Activated T-cell treated with anti-CD3 and anti-CD28 coated beads, Interleukin-2, amount 50 U/mL, for 72 hours (primary cell): Measurements from ENCODE around the gene ZSCAN18. TPM values are rescaled to one million over a fixed set of nuclear protein-coding genes. Genes with fewer than 3 reads are reported as not detected.

Experiments used
- ATAC-seq, 2 donors: fragments of 150-1000 bp; cut with Tn5 transposase; replicated peaks in 1 of 2; 2 replicates each; pipeline ENCODE4 v1.10.0; 2021; ENCODE audit warnings: moderate library complexity in 2 of 2, mild to moderate bottlenecking in 1 of 2
- DNase-seq, 2 donors: peaks; one replicate each; pipeline ENCODE4 v3.0.0; 2021 to 2022; ENCODE audit warnings: mixed read lengths in 1 of 2
- H3K27ac Mint-ChIP-seq: one replicate; pipeline ENCODE4 v1.8.0; 2022; ENCODE audit warnings: mild to moderate bottlenecking, moderate library complexity, mixed read lengths
- H3K27me3 Mint-ChIP-seq: one replicate; pipeline ENCODE4 v1.8.0; 2022; ENCODE audit warnings: low read depth, mixed read lengths
- H3K36me3 Mint-ChIP-seq, 2 donors: one replicate each; pipeline ENCODE4 v1.8.0; 2022; ENCODE audit warnings: mixed read lengths in 2 of 2, mild to moderate bottlenecking in 1 of 2; ENCODE audit not compliant: insufficient read depth in 2 of 2
- H3K4me1 Mint-ChIP-seq: one replicate; pipeline ENCODE4 v1.8.0; 2022; ENCODE audit warnings: low read depth, mixed read lengths
- H3K4me3 Mint-ChIP-seq, 2 donors: one replicate each; pipeline ENCODE4 v1.8.0; 2022; ENCODE audit warnings: mild to moderate bottlenecking in 2 of 2, mixed read lengths in 2 of 2, moderate library complexity in 2 of 2
- H3K9me3 Mint-ChIP-seq, 2 donors: one replicate each; pipeline ENCODE4 v1.8.0; 2022; ENCODE audit warnings: mixed read lengths in 2 of 2
- total RNA-seq, 2 donors: library from RNA; stranded (reverse); gene quantifications; one replicate each; pipeline ENCODE4 v1.2.3, GENCODE V29; 2022

The ZSCAN18 gene
- total RNA-seq, 2 donors from 2014 or later, result 34.0 to 51.3 TPM

- Mint-ChIP-seq H3K4me3 (peak overlapping the region; percentile 84 to 91), H3K27me3 (no peaks in the 10 kb centered on the region), H3K4me1 (peaks cover 16% of the 10 kb centered on the region), H3K9me3 (peaks cover 13 to 20% of the 10 kb centered on the region in 2 donors), H3K36me3 (peaks cover 23 to 40% of the 10 kb centered on the region in 2 donors), H3K27ac (peak overlapping the region; percentile 97)
- DNase-seq, result no peak
- ATAC-seq, result no peak
These were observed 609 bp upstream of the ZSCAN18 start for GRCh38 chr19:58098682-58098998.

- H3K36me3 Mint-ChIP-seq, result peaks cover 22 to 38% of the 10 kb centered on the region in 2 donors
- H3K9me3 Mint-ChIP-seq, result peaks cover 10 to 19% of the 10 kb centered on the region in 2 donors
- H3K4me3 Mint-ChIP-seq, result peak overlapping the region; percentile 68 to 84
- ATAC-seq, result no peak
- DNase-seq, result no peak
- H3K4me1 Mint-ChIP-seq, result peaks cover 16% of the 10 kb centered on the region
- H3K27ac Mint-ChIP-seq, result peak overlapping the region; percentile 50
- no peaks in the 10 kb centered on the region for H3K27me3 Mint-ChIP-seq
These were observed 682 bp downstream of the ZSCAN18 start for GRCh38 chr19:58097349-58097748.

GRCh38 chr19:58096884-58097283 is 1.1 kb downstream of the ZSCAN18 start:
- peak overlapping the region; percentile 68 to 84 for H3K4me3 Mint-ChIP-seq
- peak overlapping the region; percentile 50 for H3K27ac Mint-ChIP-seq
- peaks cover 10 to 19% of the 10 kb centered on the region in 2 donors for H3K9me3 Mint-ChIP-seq
- ATAC-seq (no peak), DNase-seq (no peak)
- peaks cover 16% of the 10 kb centered on the region for H3K4me1 Mint-ChIP-seq
- peaks cover 22 to 38% of the 10 kb centered on the region in 2 donors for H3K36me3 Mint-ChIP-seq
- H3K27me3 Mint-ChIP-seq, result no peaks in the 10 kb centered on the region

GRCh38 chr19:58095328-58095727 is 2.7 kb downstream of the ZSCAN18 start:
- DNase-seq, result no peak
- Mint-ChIP-seq H3K27ac (no peak overlapping the region), H3K9me3 (peaks cover 10 to 21% of the 10 kb centered on the region in 2 donors), H3K4me3 (no peak overlapping the region), H3K36me3 (peaks cover 22 to 34% of the 10 kb centered on the region in 2 donors), H3K27me3 (no peaks in the 10 kb centered on the region), H3K4me1 (peaks cover 16% of the 10 kb centered on the region)
- ATAC-seq, result no peak

GRCh38 chr19:58093071-58093470 is 5.0 kb downstream of the ZSCAN18 start:
- no peak overlapping the region for H3K4me3 Mint-ChIP-seq
- H3K27me3 Mint-ChIP-seq, result no peaks in the 10 kb centered on the region
- DNase-seq, result no peak
- peaks cover 16 to 32% of the 10 kb centered on the region in 2 donors for H3K36me3 Mint-ChIP-seq
- H3K27ac Mint-ChIP-seq, result no peak overlapping the region
- peaks cover 5 to 19% of the 10 kb centered on the region in 2 donors for H3K9me3 Mint-ChIP-seq
- peaks cover 9% of the 10 kb centered on the region for H3K4me1 Mint-ChIP-seq
- no peak for ATAC-seq

GRCh38 chr19:58091251-58091995 is 6.6 kb downstream of the ZSCAN18 start:
- no peaks in the 10 kb centered on the region for H3K4me1 Mint-ChIP-seq
- no peak overlapping the region for H3K4me3 Mint-ChIP-seq
- H3K27me3 Mint-ChIP-seq, result no peaks in the 10 kb centered on the region
- DNase-seq (no peak), ATAC-seq (no peak)
- no peak overlapping the region for H3K27ac Mint-ChIP-seq
- H3K9me3 Mint-ChIP-seq, result peaks cover 5 to 15% of the 10 kb centered on the region in 2 donors
- H3K36me3 Mint-ChIP-seq, result peaks cover 10 to 26% of the 10 kb centered on the region in 2 donors

GRCh38 chr19:58089846-58090245 is 8.2 kb downstream of the ZSCAN18 start:
- H3K4me1 Mint-ChIP-seq, result no peaks in the 10 kb centered on the region
- no peaks in the 10 kb centered on the region for H3K27me3 Mint-ChIP-seq
- DNase-seq (no peak), ATAC-seq (no peak)
- H3K9me3 Mint-ChIP-seq, result peaks cover 4 to 11% of the 10 kb centered on the region in 2 donors
- no peak overlapping the region for H3K4me3 Mint-ChIP-seq
- no peak overlapping the region for H3K27ac Mint-ChIP-seq
- H3K36me3 Mint-ChIP-seq, result peaks cover 6 to 24% of the 10 kb centered on the region in 2 donors

- H3K4me1 Mint-ChIP-seq, result no peaks in the 10 kb centered on the region
These were observed 9.4 kb downstream of the ZSCAN18 start for GRCh38 chr19:58088521-58089052.

GRCh38 chr19:58086825-58087710 is 11.0 kb downstream of the ZSCAN18 start:
- no peak for DNase-seq
- peaks cover 8 to 30% of the 10 kb centered on the region in 2 donors for H3K36me3 Mint-ChIP-seq

More at GRCh38 chr19:58088521-58089052, 9.4 kb downstream of the ZSCAN18 start:
- peaks cover 5 to 14% of the 10 kb centered on the region in 2 donors for H3K9me3 Mint-ChIP-seq
- H3K27ac Mint-ChIP-seq, result no peak overlapping the region
- ATAC-seq (no peak), DNase-seq (no peak)
- no peak overlapping the region for H3K4me3 Mint-ChIP-seq
- H3K27me3 Mint-ChIP-seq, result no peaks in the 10 kb centered on the region
- peaks cover 8 to 28% of the 10 kb centered on the region in 2 donors for H3K36me3 Mint-ChIP-seq

GRCh38 chr19:58085348-58085875 is 12.6 kb downstream of the ZSCAN18 start:
- no peaks in the 10 kb centered on the region for H3K27me3 Mint-ChIP-seq
- no peaks in the 10 kb centered on the region for H3K4me1 Mint-ChIP-seq
- peaks cover 8 to 24% of the 10 kb centered on the region in 2 donors for H3K9me3 Mint-ChIP-seq
- no peak for ATAC-seq
- H3K36me3 Mint-ChIP-seq, result peaks cover 14 to 38% of the 10 kb centered on the region in 2 donors
- no peak overlapping the region for H3K27ac Mint-ChIP-seq
- DNase-seq, result no peak
- H3K4me3 Mint-ChIP-seq, result no peak overlapping the region

More at GRCh38 chr19:58086825-58087710, 11.0 kb downstream of the ZSCAN18 start:
- no peak overlapping the region for H3K27ac Mint-ChIP-seq
- ATAC-seq, result no peak
- peaks cover 2 to 14% of the 10 kb centered on the region in 2 donors for H3K9me3 Mint-ChIP-seq
- no peak overlapping the region for H3K4me3 Mint-ChIP-seq
- no peaks in the 10 kb centered on the region for H3K27me3 Mint-ChIP-seq
- no peaks in the 10 kb centered on the region for H3K4me1 Mint-ChIP-seq

GRCh38 chr19:58084596-58085347 is 13.3 kb downstream of the ZSCAN18 start:
- H3K27me3 Mint-ChIP-seq, result no peaks in the 10 kb centered on the region
- no peak for DNase-seq
- peaks cover 12 to 28% of the 10 kb centered on the region in 2 donors for H3K9me3 Mint-ChIP-seq
- ATAC-seq, result no peak
- no peak overlapping the region for H3K4me3 Mint-ChIP-seq
- peaks cover 18 to 41% of the 10 kb centered on the region in 2 donors for H3K36me3 Mint-ChIP-seq
- H3K4me1 Mint-ChIP-seq, result no peaks in the 10 kb centered on the region
- no peak overlapping the region for H3K27ac Mint-ChIP-seq

GRCh38 chr19:58083021-58083420 is 15.0 kb downstream of the ZSCAN18 start:
- ATAC-seq, result no peak
- Mint-ChIP-seq H3K9me3 (peaks cover 12 to 27% of the 10 kb centered on the region in 2 donors), H3K27me3 (no peaks in the 10 kb centered on the region), H3K36me3 (peaks cover 18 to 34% of the 10 kb centered on the region in 2 donors), H3K4me1 (no peaks in the 10 kb centered on the region), H3K27ac (no peak overlapping the region), H3K4me3 (no peak overlapping the region)
- DNase-seq, result no peak
